ENCODE measurements around the gene CAPG. TPM values are rescaled to one million over a fixed set of nuclear protein-coding genes. Genes with fewer than 3 reads are reported as not detected.

The CAPG gene, protein sequence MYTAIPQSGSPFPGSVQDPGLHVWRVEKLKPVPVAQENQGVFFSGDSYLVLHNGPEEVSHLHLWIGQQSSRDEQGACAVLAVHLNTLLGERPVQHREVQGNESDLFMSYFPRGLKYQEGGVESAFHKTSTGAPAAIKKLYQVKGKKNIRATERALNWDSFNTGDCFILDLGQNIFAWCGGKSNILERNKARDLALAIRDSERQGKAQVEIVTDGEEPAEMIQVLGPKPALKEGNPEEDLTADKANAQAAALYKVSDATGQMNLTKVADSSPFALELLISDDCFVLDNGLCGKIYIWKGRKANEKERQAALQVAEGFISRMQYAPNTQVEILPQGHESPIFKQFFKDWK
- total RNA-seq, result 10 to 100 TPM; 18.3 to 92.1 (median 45.2) TPM

DNA sequence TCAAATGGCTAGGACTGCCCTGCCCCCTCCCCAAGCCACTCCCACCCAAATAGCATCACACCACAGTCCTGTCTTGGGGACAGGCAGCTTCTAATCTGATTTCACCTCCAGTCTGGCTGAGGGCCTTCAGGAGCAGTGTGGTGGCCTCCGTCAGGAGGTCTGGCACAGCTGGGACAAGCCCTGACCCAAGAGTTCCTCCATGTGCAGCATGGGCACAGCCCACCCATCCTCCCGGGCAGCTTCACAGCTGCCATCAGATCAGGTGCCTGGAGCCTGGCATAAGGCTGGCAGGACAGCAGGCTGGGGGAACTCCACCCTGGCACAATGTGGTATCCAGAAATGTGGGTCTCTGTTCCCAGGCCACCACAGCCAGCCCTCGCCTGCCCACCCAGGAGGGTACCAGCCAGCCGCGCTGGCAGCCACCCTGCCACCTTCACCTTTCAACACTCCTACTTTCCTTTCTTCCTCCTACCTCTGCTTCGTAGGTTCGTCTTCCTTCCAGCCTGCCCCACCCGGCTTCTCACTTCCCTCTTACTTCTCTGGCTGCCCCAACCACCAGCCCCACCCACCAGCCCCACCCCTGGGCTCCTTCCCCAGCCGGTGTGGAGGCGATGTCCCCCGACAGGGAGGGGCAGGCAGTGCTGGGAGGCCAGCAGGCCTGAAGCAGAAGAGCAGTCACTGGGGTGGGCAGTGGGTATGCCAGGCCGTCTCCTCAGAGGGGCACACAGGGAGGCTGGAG lies at the start of gene CAPG:
CAPG (minus strand) TSS at position 522 of the 739 bp plus-strand sequence. CDS start 8,221 bp downstream, outside the sequence.
- H3K27me3 ChIP-seq, result no peaks in the 10 kb centered on the region
- TF ChIP-seq POLR2A (IDR thresholded peaks at IDR 0.05) (peak; percentile 76), EP300 (IDR thresholded peaks at IDR 0.05; ENCODE audit: low read depth) (no peak), POLR2AphosphoS5 (IDR thresholded peaks at IDR 0.05) (peak; percentile 46 to 66 (median 58))
- TF ChIP-seq, protein P1, sequence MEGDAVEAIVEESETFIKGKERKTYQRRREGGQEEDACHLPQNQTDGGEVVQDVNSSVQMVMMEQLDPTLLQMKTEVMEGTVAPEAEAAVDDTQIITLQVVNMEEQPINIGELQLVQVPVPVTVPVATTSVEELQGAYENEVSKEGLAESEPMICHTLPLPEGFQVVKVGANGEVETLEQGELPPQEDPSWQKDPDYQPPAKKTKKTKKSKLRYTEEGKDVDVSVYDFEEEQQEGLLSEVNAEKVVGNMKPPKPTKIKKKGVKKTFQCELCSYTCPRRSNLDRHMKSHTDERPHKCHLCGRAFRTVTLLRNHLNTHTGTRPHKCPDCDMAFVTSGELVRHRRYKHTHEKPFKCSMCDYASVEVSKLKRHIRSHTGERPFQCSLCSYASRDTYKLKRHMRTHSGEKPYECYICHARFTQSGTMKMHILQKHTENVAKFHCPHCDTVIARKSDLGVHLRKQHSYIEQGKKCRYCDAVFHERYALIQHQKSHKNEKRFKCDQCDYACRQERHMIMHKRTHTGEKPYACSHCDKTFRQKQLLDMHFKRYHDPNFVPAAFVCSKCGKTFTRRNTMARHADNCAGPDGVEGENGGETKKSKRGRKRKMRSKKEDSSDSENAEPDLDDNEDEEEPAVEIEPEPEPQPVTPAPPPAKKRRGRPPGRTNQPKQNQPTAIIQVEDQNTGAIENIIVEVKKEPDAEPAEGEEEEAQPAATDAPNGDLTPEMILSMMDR (IDR thresholded peaks at IDR 0.05), result no peak
- peak within 1 kb of the TSS in 3 of 4 donors; percentile 7 to 41 (median 23) for H3K4me3 ChIP-seq
- peaks cover 4 to 58% (median 40%) of the 10 kb centered on the region in 4 donors for H3K4me1 ChIP-seq
- peak; percentile 94 for DNase-seq
- no peaks in the 10 kb centered on the region for H3K36me3 ChIP-seq
- WGBS, 2 donors (ENCODE audit: low coverage in 1 of 2), result 28% methylated on average over 12 of the region's 12 CpGs; no CpG with 5 or more reads in 1 of the 2 donors
- in situ Hi-C loops (cut with MboI; ENCODE audit: low pct_ligation_motif_present in 1 of 4, low pct_unique_long_range_greater_than_20kb in 1 of 4, low sequenced_read_pairs in 3 of 4) (no loop called here), intact Hi-C loops (cut with DNase I; ENCODE audit: low total_unique reads) (no loop called here)
- no peaks in the 10 kb centered on the region for H3K9me3 ChIP-seq
- peak within 1 kb of the TSS; percentile 80 to 84 (median 81) for H3K27ac ChIP-seq

DNA sequence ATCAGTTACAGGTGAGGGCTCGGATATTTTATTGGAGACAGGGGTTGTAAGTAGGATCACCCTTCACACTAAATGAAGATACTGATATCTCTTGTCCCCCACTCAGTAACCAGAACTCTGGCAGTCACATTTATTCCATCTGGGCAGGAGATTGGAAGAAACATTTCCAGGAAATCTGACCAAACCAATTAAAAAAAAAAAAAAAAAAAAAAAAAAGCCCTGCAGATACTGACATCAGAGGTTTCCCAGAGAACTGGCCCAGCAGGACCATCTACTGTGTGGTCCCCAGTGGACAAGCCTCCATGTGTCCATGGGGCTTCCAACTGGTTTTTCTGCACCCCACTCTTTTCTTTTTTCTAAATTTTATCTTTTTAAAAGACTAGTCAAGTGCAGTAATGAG lies 49.6 kb upstream of the CAPG start:
- TF ChIP-seq EP300 (IDR thresholded peaks at IDR 0.05; ENCODE audit: low read depth) (no peak), POLR2A (IDR thresholded peaks at IDR 0.05) (no peak), POLR2AphosphoS5 (IDR thresholded peaks at IDR 0.05) (no peak)
- TF ChIP-seq, protein P1 (IDR thresholded peaks at IDR 0.05), result no peak
- Histone ChIP-seq H3K36me3 (no peaks in the 10 kb centered on the region), H3K27ac (no peak overlapping the region), H3K4me1 (peaks cover 0 to 7% (median 2%) of the 10 kb centered on the region in 4 donors), H3K27me3 (no peaks in the 10 kb centered on the region), H3K9me3 (no peaks in the 10 kb centered on the region), H3K4me3 (no peak overlapping the region)
- DNase-seq, result no peak
- in situ Hi-C loops (cut with MboI; ENCODE audit: low pct_ligation_motif_present in 1 of 4, low pct_unique_long_range_greater_than_20kb in 1 of 4, low sequenced_read_pairs in 3 of 4) (no loop called here), intact Hi-C loops (cut with DNase I; ENCODE audit: low total_unique reads) (no loop called here)
- WGBS, 2 donors (ENCODE audit: low coverage in 1 of 2), result 88% methylated on average over 1 of the region's 1 CpG; no CpG with 5 or more reads in 1 of the 2 donors

DNA sequence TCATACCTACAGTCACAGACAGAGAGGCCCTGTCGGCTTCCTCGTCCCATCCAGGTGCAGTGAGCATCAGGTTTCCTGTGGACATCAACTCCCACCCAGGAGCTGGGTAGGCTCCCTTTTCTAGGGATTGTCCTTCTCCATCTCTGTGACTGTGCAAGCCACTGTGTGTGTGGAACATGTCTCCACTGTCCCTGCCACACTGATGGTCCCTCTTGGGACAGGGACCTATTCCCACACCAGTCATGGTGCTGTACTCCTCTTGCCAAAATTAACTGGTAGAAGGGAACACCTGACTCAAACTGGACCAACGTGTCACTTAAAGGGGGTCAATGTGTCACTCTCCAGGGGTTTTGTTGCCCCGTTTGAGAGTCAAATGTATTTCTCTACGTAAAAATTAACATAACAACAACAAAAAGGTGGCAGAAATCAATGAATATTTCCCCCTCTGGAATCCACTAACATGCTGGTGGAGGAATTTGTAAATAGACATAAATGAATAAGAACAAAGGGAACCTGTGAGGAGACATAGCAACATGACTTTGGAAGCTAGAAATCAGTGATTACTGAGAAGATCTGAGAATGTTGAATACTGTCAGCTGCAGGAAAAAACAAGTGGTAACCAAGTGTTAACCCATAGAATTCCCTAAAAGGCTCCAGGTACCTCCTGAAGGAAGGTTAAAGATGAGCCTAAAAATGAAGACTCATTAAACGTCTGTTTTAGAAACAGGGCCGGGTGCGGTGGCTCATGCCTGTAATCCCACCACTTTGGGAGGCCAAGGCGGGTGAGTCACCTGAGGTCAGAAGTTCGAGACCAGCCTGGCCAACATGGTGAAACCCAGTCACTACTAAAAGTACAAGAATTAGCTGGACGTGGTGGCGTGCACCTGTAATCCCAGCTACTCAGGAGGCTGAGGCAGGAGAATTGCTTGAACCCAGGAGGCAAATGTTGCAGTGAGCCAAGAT lies 48.7 kb upstream of the CAPG start:
- no peak overlapping the region for H3K4me3 ChIP-seq
- DNase-seq, result no peak
- no peaks in the 10 kb centered on the region for H3K9me3 ChIP-seq
- no peak overlapping the region for H3K27ac ChIP-seq
- no peaks in the 10 kb centered on the region for H3K36me3 ChIP-seq
- intact Hi-C loops (cut with DNase I; ENCODE audit: low total_unique reads), result no loop called here
- H3K4me1 ChIP-seq, result peaks cover 0 to 7% (median 2%) of the 10 kb centered on the region in 4 donors
- in situ Hi-C loops (cut with MboI; ENCODE audit: low pct_ligation_motif_present in 1 of 4, low pct_unique_long_range_greater_than_20kb in 1 of 4, low sequenced_read_pairs in 3 of 4), result no loop called here
- no peaks in the 10 kb centered on the region for H3K27me3 ChIP-seq
- TF ChIP-seq POLR2AphosphoS5 (IDR thresholded peaks at IDR 0.05) (no peak), POLR2A (IDR thresholded peaks at IDR 0.05) (no peak), EP300 (IDR thresholded peaks at IDR 0.05; ENCODE audit: low read depth) (no peak)
- TF ChIP-seq, protein P1 (IDR thresholded peaks at IDR 0.05), result no peak
- 79 to 93% methylated on average over 5 to 12 of the region's 12 CpGs for WGBS, 2 donors (ENCODE audit: low coverage in 1 of 2)

Data from transverse colon (tissue), 4 donors.